K562 (cell line): ENCODE data around the gene GAB2.

ENCODE experiments used
- CTCF ChIP-seq, 3 experiments: IDR thresholded peaks in 2 of 3; conservative IDR thresholded peaks in 1 of 3; 2 replicates each; pipeline ENCODE4 v1.5.1; 2011 to 2012; ENCODE audit warnings: low read length in 3 of 3, mild to moderate bottlenecking in 3 of 3, control low read depth in 2 of 3, improper control_type of control experiment in 1 of 3, inconsistent platforms in 1 of 3, low read depth in 1 of 3, mixed read lengths in 1 of 3, moderate library complexity in 1 of 3; ENCODE audit not compliant: insufficient read depth in 2 of 3
- FOXA1 ChIP-seq: fragments of 450-650 bp; IDR thresholded peaks from 2 replicates; pipeline ENCODE4 v1.6.1; 2016; ENCODE audit warnings: mild to moderate bottlenecking, borderline replicate concordance
- KAT8 ChIP-seq: fragments of 450-650 bp; IDR thresholded peaks from 2 replicates; pipeline ENCODE4 v1.6.1; 2016; ENCODE audit warnings: low read depth, mild to moderate bottlenecking
- MAZ ChIP-seq, 2 experiments: fragments of 450-650 bp in 1 of 2; sonication (generic) in 1 of 2; formaldehyde crosslinking; IDR thresholded peaks in 1 of 2; conservative IDR thresholded peaks in 1 of 2; 2 replicates each; pipeline versions ENCODE4 v1.4.0 to v1.5.0; 2020; ENCODE audit warnings: mild to moderate bottlenecking in 1 of 2, missing genetic modification reagents in 1 of 2
- RUNX1 ChIP-seq: sonication (generic); IDR thresholded peaks from 2 replicates; pipeline ENCODE4 v1.6.1; 2016; ENCODE audit warnings: antibody characterized with exemption, low read depth
- SMARCA5 ChIP-seq: fragments of 450-650 bp; IDR thresholded peaks from 2 replicates; pipeline ENCODE4 v1.6.1; 2016
- TEAD4 ChIP-seq, 2 experiments: sonication (generic) in 1 of 2; formaldehyde crosslinking in 1 of 2; IDR thresholded peaks; 2 replicates each; pipeline versions ENCODE4 v1.6.1 to v1.8.0; 2012 to 2022; ENCODE audit warnings: borderline replicate concordance in 1 of 2, inconsistent platforms in 1 of 2, low read length in 1 of 2, mild to moderate bottlenecking in 1 of 2, missing genetic modification reagents in 1 of 2
- ZHX1 ChIP-seq: fragments of 150-350 bp; conservative IDR thresholded peaks from 2 replicates; pipeline ENCODE4 v1.6.1; 2014; ENCODE audit warnings: low read length
- ZNF561 ChIP-seq: fragments of 450-650 bp; formaldehyde crosslinking; conservative IDR thresholded peaks from 2 replicates; pipeline ENCODE4 v1.4.0; 2020; ENCODE audit warnings: mild to moderate bottlenecking, moderate library complexity

GRCh38 chr11:78211565-78211964 lies 206.1 kb downstream of the GAB2 start:
- no peak for TF ChIP-seq SMARCA5
- no peak for TF ChIP-seq FOXA1
- TF ChIP-seq TEAD4 (IDR thresholded peaks at IDR 0.05; ENCODE audit: low read length), result no peak
- no peak for TF ChIP-seq TEAD4 (CRISPR knock-in tag; IDR thresholded peaks at IDR 0.05; ENCODE audit: borderline replicate concordance)
- no peak for TF ChIP-seq ZNF561 (CRISPR knock-in tag)
- TF ChIP-seq ZHX1, result no peak
- TF ChIP-seq RUNX1, result no peak
- no peak for TF ChIP-seq MAZ (CRISPR knock-in tag; conservative IDR thresholded peaks at IDR 0.05 in 1 of 2, IDR thresholded peaks at IDR 0.05 in 1 of 2)
- no peak for TF ChIP-seq KAT8
- no peak for TF ChIP-seq CTCF (IDR thresholded peaks at IDR 0.05 in 2 of 3, conservative IDR thresholded peaks at IDR 0.05 in 1 of 3; ENCODE audit: insufficient read depth in 2 of 3, low read depth in 1 of 3, low read length in 3 of 3)
